Calu3 (cell line): ENCODE measurements around the gene SNX33. TPM values are rescaled to one million over a fixed set of nuclear protein-coding genes. Genes with fewer than 3 reads are reported as not detected.
A peak's percentile ranks its signal among the peaks of the same experiment; 100 is the strongest.

Experiments
- BruUV-seq: library from RNA; stranded (reverse); fragments of 400-500 nt; replicated peaks from 2 replicates; lab custom pipeline; 2021; lab: Mats Ljungman, UMichigan
- CTCF ChIA-PET: fragments of 300-600 bp; sonication (Branson Sonifier 250); formaldehyde crosslinking; loops from one replicate; lab custom pipeline; 2022; ENCODE audit warnings: antibody characterized with exemption; lab: Charles Lee
- DNase-seq: peaks from one replicate; pipeline ENCODE4 v3.0.0; 2022
- H3K27ac Mint-ChIP-seq: one replicate; pipeline ENCODE4 v1.8.0; 2022; ENCODE audit warnings: mixed read lengths; ENCODE audit not compliant: unreplicated experiment
- H3K27me3 Mint-ChIP-seq: one replicate; pipeline ENCODE4 v1.8.0; 2022; ENCODE audit warnings: mixed read lengths; ENCODE audit not compliant: unreplicated experiment
- H3K36me3 Mint-ChIP-seq: one replicate; pipeline ENCODE4 v1.8.0; 2022; ENCODE audit warnings: mild to moderate bottlenecking, moderate library complexity, mixed read lengths; ENCODE audit not compliant: insufficient read depth, unreplicated experiment
- H3K4me1 Mint-ChIP-seq: one replicate; pipeline ENCODE4 v1.8.0; 2022; ENCODE audit warnings: mild to moderate bottlenecking, low read depth, mixed read lengths; ENCODE audit not compliant: unreplicated experiment
- H3K4me3 Mint-ChIP-seq: one replicate; pipeline ENCODE4 v1.8.0; 2022; ENCODE audit warnings: mild to moderate bottlenecking, low read depth, moderate library complexity, mixed read lengths; ENCODE audit not compliant: unreplicated experiment
- H3K9me3 Mint-ChIP-seq: one replicate; pipeline ENCODE4 v1.8.0; 2022; ENCODE audit warnings: low read depth, mixed read lengths; ENCODE audit not compliant: unreplicated experiment
- intact Hi-C: fragments of 100-400 bp; cut with micrococcal nuclease; formaldehyde crosslinking; loops from one replicate; pipeline ENCODE4 v1.10.0; 2022; ENCODE audit not compliant: unreplicated experiment
- total RNA-seq: library from RNA; stranded (reverse); gene quantifications from 2 replicates; pipeline ENCODE4 v1.2.3, GENCODE V29; 2022
- TF ChIP-seq, protein P1 (sequence below): fragments of 200-600 bp; IDR thresholded peaks from one replicate; pipeline ENCODE4 v1.8.0; 2022; ENCODE audit warnings: antibody characterized with exemption; ENCODE audit not compliant: unreplicated experiment

Gene SNX33
- total RNA-seq, 1 experiment from 2014 or later: 23.2 TPM

DNA sequence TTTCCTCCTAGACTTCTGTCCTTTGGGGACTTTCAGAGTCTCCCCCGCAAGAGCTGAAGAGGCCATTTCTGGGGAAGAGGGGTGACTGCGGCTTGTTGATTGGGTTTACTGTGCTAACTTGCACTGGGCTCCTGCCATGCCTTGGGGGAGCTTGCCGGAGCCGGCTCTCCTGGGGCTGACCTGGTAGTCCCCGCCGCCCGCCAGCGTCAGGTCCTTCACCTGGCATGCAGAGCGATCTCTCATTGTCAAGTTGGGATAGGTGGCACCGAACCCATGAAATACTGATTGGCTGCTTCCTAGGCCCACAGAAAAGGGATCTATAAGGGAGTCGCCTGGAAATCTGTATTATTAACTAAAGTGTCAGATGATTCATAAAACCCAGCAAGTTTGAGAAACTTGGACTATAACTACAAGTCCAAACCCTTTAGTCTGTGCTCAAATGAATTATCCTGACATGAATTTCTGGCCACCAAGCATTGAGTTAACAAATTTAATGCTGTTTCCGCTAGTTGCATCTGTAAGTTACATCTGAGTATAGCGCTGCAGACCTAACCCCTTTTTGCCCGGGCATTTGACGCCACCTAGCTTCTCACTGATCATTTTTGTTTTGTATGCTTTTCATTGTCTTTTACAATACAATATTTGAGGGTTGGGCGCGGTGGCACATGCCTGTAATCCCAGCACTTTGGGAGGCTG lies 7.1 kb upstream of the SNX33 start:
- H3K36me3 Mint-ChIP-seq: peaks cover 49% of the 10 kb centered on the region
- H3K27me3 Mint-ChIP-seq: no peaks in the 10 kb centered on the region
- CTCF ChIA-PET: interaction anchor here (0.6 to 1.8 kb wide), 8 partner anchors 11 to 273 kb away, joined by 3 to 13 read pairs (median 4); partner anchors contain the start of gene MAN2C1
- H3K9me3 Mint-ChIP-seq: no peaks in the 10 kb centered on the region
- TF ChIP-seq, protein P1, sequence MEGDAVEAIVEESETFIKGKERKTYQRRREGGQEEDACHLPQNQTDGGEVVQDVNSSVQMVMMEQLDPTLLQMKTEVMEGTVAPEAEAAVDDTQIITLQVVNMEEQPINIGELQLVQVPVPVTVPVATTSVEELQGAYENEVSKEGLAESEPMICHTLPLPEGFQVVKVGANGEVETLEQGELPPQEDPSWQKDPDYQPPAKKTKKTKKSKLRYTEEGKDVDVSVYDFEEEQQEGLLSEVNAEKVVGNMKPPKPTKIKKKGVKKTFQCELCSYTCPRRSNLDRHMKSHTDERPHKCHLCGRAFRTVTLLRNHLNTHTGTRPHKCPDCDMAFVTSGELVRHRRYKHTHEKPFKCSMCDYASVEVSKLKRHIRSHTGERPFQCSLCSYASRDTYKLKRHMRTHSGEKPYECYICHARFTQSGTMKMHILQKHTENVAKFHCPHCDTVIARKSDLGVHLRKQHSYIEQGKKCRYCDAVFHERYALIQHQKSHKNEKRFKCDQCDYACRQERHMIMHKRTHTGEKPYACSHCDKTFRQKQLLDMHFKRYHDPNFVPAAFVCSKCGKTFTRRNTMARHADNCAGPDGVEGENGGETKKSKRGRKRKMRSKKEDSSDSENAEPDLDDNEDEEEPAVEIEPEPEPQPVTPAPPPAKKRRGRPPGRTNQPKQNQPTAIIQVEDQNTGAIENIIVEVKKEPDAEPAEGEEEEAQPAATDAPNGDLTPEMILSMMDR: no peak
- intact Hi-C loops: loop anchor here (5.0 to 10.0 kb wide), 3 partner anchors 136 to 276 kb away; partner anchors contain the start of genes MAN2C1 and SIN3A
- peak; percentile 60 for DNase-seq
- BruUV-seq: TSS peak; percentile 88
- H3K4me1 Mint-ChIP-seq: peaks cover 31% of the 10 kb centered on the region
- H3K4me3 Mint-ChIP-seq: peak overlapping the region; percentile 87
- peak overlapping the region; percentile 84 for H3K27ac Mint-ChIP-seq

DNA sequence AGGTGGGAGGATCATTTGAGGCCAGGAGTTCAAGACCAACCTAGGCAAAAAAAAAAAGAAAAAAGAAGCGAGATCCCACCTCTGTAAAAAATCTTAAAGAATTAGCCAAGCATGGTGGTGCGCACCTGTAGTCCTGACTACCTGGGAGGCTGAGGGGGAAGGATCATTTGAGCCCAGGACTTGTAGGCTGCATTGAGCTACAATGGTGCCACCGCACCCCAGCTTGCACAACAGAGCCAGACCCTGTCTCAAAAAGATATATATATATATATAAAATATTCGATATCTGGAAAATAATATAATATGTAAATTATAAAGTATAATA lies 6.6 kb upstream of the SNX33 start:
- no TSS peak for BruUV-seq
- Mint-ChIP-seq H3K4me3 (peak overlapping the region; percentile 87), H3K36me3 (peaks cover 46% of the 10 kb centered on the region), H3K27me3 (no peaks in the 10 kb centered on the region), H3K27ac (peak overlapping the region; percentile 84), H3K4me1 (peaks cover 35% of the 10 kb centered on the region), H3K9me3 (no peaks in the 10 kb centered on the region)
- no peak for DNase-seq
- TF ChIP-seq, protein P1: no peak
- intact Hi-C loops: loop anchor here (5.0 to 10.0 kb wide), 3 partner anchors 136 to 276 kb away; partner anchors contain the start of genes MAN2C1 and SIN3A
- CTCF ChIA-PET: interaction anchor here (1.0 to 1.8 kb wide), 8 partner anchors 14 to 273 kb away, joined by 3 to 13 read pairs (median 4); partner anchors contain the start of gene MAN2C1

DNA sequence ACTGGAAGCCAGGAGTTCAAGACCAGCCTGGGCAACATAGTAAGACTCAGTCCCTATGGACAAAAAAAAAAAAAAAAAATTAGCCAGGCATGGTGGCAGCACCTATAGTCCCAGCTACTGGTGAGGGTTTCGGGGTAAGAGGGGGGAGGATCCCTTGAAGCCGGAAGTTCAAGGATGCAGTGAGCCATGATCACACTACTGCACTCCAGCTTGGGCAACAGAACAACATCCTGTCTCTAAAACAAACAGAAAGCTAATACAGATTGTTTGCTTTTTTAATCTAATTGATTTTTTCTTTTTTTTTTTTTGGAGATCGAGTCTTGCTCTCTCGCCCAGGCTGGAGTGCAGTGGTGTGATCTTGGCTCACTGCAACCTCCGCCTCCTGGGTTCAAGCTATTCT lies 6.1 kb upstream of the SNX33 start:
- H3K4me3 Mint-ChIP-seq: no peak overlapping the region
- peaks cover 45% of the 10 kb centered on the region for H3K36me3 Mint-ChIP-seq
- H3K27me3 Mint-ChIP-seq: no peaks in the 10 kb centered on the region
- intact Hi-C loops: loop anchor here (5.0 to 10.0 kb wide), 3 partner anchors 137 to 277 kb away; partner anchors contain the start of genes MAN2C1 and SIN3A
- peaks cover 40% of the 10 kb centered on the region for H3K4me1 Mint-ChIP-seq
- H3K27ac Mint-ChIP-seq: no peak overlapping the region
- no peaks in the 10 kb centered on the region for H3K9me3 Mint-ChIP-seq
- DNase-seq: no peak
- CTCF ChIA-PET: interaction anchor here (1.0 to 1.7 kb wide), 4 partner anchors 13 to 188 kb away, joined by 3 to 7 read pairs (median 4); no protein-coding TSS in a partner anchor
- TF ChIP-seq, protein P1: no peak
- no TSS peak for BruUV-seq

- peaks cover 40% of the 10 kb centered on the region for H3K4me1 Mint-ChIP-seq
- no peak overlapping the region for H3K4me3 Mint-ChIP-seq
- intact Hi-C loops: loop anchor here (5.0 to 10.0 kb wide), 3 partner anchors 140 to 280 kb away; partner anchors contain the start of genes MAN2C1 and SIN3A
- H3K36me3 Mint-ChIP-seq: peaks cover 48% of the 10 kb centered on the region
- H3K27me3 Mint-ChIP-seq: no peaks in the 10 kb centered on the region
- TF ChIP-seq, protein P1: no peak
- BruUV-seq: no TSS peak
- no peak for DNase-seq
- CTCF ChIA-PET: no interaction called here
- H3K27ac Mint-ChIP-seq: no peak overlapping the region
- H3K9me3 Mint-ChIP-seq: no peaks in the 10 kb centered on the region
These were observed 3.3 kb upstream of the SNX33 start for GRCh38 chr15:75644376-75644775.
